Ishikawa (cell line): ENCODE results near the gene RNU6-9.
A peak's percentile ranks its signal among the peaks of the same experiment; 100 is the strongest.

Experiments used
- CEBPB ChIP-seq: IDR thresholded peaks from 2 replicates; pipeline ENCODE4 v1.6.1; 2012
- CREB1 ChIP-seq: IDR thresholded peaks from 2 replicates; pipeline ENCODE4 v1.6.1; 2012; ENCODE audit warnings: low read depth
- EGR1 ChIP-seq: IDR thresholded peaks from 2 replicates; pipeline ENCODE4 v1.6.1; 2012
- EP300 ChIP-seq: IDR thresholded peaks from 2 replicates; pipeline ENCODE4 v1.6.1; 2012; ENCODE audit warnings: borderline replicate concordance
- FOXM1 ChIP-seq: IDR thresholded peaks from 2 replicates; pipeline ENCODE4 v1.6.1; 2012; ENCODE audit warnings: low read depth, borderline replicate concordance
- NFIC ChIP-seq: IDR thresholded peaks from 2 replicates; pipeline ENCODE4 v1.6.1; 2012
- RAD21 ChIP-seq: IDR thresholded peaks from 2 replicates; pipeline ENCODE4 v1.6.1; 2012; ENCODE audit warnings: low read depth
- TAF1 ChIP-seq: IDR thresholded peaks from 2 replicates; pipeline ENCODE4 v1.6.1; 2012; ENCODE audit warnings: low read depth, mild to moderate bottlenecking
- TCF12 ChIP-seq: IDR thresholded peaks from 2 replicates; pipeline ENCODE4 v1.6.1; 2012; ENCODE audit warnings: low read depth
- TEAD4 ChIP-seq: IDR thresholded peaks from 2 replicates; pipeline ENCODE4 v1.6.1; 2012
- YY1 ChIP-seq: IDR thresholded peaks from 2 replicates; pipeline ENCODE4 v1.6.1; 2012; ENCODE audit warnings: low read depth
- ZBTB7A ChIP-seq: IDR thresholded peaks from 2 replicates; pipeline ENCODE4 v1.6.1; 2012; ENCODE audit warnings: low read depth
- TF ChIP-seq, protein P1 (sequence below): IDR thresholded peaks from 2 replicates; pipeline ENCODE4 v1.6.1; 2012
- TF ChIP-seq, protein P2 (sequence below): IDR thresholded peaks from 2 replicates; pipeline ENCODE4 v1.6.1; 2012; ENCODE audit warnings: low read depth, mild to moderate bottlenecking
- TF ChIP-seq, protein P3 (sequence below): IDR thresholded peaks from 2 replicates; pipeline ENCODE4 v1.6.1; 2012

RNU6-9 gene

DNA sequence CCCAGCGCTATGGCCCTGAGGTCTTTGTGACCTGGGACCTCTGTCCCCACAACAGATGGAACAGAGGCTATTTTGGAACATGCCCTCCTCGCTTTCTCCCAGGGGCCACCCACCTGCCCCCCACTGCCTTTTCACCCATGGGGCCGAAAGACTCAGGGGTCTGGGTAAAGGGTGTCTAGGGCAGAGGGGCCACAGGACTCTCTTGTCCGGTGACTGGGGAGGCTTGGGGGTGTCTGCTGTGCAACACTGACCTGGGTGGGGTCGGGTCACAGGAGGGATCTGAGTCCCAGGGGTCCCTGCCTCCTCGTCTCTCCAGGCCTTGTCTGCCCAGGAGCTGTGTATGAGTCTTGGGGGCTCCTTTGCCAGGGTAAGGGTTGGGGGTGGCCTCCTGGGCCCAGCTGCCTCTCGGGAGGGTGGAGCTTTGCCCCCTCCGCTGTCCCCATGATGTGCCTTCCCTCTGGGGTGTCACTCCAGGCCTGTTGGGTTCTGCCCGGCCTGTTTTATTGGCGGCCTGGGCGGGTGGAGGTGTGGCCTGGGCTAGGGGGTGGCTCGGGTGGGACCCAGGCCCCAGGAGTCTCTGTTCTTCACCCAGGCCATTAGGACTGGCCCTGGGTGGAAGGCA, 34.6 kb downstream of the RNU6-9 start:
- TF ChIP-seq FOXM1: no peak
- no peak for TF ChIP-seq ZBTB7A
- no peak for TF ChIP-seq TCF12
- no peak for TF ChIP-seq CEBPB
- TF ChIP-seq CREB1: no peak
- TF ChIP-seq TEAD4: no peak
- TF ChIP-seq, protein P1, sequence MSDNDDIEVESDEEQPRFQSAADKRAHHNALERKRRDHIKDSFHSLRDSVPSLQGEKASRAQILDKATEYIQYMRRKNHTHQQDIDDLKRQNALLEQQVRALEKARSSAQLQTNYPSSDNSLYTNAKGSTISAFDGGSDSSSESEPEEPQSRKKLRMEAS: no peak
- no peak for TF ChIP-seq EP300
- no peak for TF ChIP-seq NFIC
- TF ChIP-seq RAD21: no peak
- TF ChIP-seq, protein P2, sequence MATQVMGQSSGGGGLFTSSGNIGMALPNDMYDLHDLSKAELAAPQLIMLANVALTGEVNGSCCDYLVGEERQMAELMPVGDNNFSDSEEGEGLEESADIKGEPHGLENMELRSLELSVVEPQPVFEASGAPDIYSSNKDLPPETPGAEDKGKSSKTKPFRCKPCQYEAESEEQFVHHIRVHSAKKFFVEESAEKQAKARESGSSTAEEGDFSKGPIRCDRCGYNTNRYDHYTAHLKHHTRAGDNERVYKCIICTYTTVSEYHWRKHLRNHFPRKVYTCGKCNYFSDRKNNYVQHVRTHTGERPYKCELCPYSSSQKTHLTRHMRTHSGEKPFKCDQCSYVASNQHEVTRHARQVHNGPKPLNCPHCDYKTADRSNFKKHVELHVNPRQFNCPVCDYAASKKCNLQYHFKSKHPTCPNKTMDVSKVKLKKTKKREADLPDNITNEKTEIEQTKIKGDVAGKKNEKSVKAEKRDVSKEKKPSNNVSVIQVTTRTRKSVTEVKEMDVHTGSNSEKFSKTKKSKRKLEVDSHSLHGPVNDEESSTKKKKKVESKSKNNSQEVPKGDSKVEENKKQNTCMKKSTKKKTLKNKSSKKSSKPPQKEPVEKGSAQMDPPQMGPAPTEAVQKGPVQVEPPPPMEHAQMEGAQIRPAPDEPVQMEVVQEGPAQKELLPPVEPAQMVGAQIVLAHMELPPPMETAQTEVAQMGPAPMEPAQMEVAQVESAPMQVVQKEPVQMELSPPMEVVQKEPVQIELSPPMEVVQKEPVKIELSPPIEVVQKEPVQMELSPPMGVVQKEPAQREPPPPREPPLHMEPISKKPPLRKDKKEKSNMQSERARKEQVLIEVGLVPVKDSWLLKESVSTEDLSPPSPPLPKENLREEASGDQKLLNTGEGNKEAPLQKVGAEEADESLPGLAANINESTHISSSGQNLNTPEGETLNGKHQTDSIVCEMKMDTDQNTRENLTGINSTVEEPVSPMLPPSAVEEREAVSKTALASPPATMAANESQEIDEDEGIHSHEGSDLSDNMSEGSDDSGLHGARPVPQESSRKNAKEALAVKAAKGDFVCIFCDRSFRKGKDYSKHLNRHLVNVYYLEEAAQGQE: no peak
- TF ChIP-seq EGR1: no peak
- TF ChIP-seq TAF1: no peak
- TF ChIP-seq, protein P3, sequence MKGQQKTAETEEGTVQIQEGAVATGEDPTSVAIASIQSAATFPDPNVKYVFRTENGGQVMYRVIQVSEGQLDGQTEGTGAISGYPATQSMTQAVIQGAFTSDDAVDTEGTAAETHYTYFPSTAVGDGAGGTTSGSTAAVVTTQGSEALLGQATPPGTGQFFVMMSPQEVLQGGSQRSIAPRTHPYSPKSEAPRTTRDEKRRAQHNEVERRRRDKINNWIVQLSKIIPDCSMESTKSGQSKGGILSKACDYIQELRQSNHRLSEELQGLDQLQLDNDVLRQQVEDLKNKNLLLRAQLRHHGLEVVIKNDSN: no peak
- TF ChIP-seq YY1: no peak

DNA sequence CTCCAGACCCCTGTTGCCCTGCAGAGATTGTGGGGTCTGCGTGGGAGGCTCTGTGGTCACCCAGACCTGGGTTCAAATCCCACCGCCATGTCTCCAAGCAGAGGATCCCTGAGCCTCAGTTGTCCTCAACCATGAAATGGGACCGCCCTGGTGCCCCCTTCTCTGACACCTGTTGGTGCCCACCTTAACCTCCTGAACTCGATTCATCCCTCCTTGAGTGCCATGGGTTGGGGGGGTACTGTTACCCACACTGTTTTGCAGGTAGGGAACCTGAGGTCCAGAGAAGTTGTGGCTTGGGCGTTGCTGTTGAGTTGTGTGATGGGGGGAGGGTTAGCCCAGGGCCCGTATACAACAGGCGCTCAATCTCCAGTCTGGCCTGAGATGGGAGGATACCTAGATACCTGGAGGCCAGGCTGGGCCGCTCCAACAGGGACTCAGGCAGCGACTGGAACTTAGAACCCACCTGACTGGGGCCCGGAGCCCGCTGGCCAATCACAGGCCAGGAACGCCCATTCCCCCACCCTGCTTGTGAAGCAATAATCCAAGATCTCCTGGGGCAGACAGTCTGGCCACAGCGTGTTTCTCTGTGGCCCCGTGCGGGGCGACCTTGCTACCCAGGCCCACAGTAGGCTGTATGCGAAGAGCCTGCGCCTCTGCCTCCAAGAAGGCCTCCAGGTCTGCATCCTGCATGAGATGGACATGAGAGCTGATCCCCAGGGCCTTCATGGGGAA, 35.4 kb downstream of the RNU6-9 start:
- TF ChIP-seq ZBTB7A (peak; percentile 54), CREB1 (no peak), CEBPB (peak; percentile 92), TEAD4 (no peak), TCF12 (no peak), NFIC (no peak), FOXM1 (no peak), RAD21 (no peak)
- TF ChIP-seq, protein P3: peak; percentile 64
- TF ChIP-seq, protein P2: no peak
- TF ChIP-seq, protein P1: no peak

DNA sequence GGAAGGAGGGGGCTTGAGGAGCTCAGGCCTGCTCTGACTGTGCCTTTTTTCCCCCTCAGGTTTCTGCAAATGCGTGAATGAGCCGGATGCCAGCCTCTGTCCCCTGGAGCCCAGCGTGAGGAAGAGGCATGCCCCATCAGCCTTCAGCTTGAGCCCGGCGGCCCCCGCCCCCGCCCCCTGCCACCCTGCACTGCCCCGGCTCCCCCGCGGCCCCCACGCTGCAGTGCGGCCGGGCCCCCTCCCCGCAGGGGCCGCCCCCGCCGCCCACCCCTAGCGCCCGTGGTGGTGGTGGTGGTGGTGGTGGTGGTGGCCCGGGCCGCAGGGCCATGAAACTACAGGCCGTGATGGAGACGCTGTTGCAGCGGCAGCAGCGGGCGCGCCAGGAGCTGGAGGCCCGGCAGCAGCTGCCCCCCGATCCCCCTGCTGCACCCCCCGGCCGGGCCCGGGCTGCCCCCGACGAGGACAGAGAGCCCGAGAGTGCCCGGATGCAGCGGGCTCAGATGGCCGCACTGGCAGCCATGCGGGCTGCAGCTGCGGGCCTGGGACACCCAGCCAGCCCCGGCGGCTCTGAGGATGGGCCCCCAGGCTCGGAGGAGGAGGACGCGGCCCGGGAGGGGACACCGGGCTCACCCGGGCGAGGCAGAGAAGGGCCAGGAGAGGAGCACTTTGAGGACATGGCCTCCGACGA, 36.1 kb downstream of the RNU6-9 start:
- TF ChIP-seq ZBTB7A: no peak
- no peak for TF ChIP-seq RAD21
- TF ChIP-seq YY1: no peak
- TF ChIP-seq TAF1: no peak
- no peak for TF ChIP-seq EGR1

- TF ChIP-seq EP300: no peak
- TF ChIP-seq TAF1: no peak
- TF ChIP-seq, protein P3: no peak
- no peak for TF ChIP-seq EGR1
- no peak for TF ChIP-seq NFIC
- no peak for TF ChIP-seq ZBTB7A
These were observed 36.6 kb downstream of the RNU6-9 start for GRCh38 chr19:929891-930258.

GRCh38 chr19:931860-932647, 38.8 kb downstream of the RNU6-9 start:
- no peak for TF ChIP-seq YY1
- no peak for TF ChIP-seq TAF1
- TF ChIP-seq RAD21: no peak
- TF ChIP-seq FOXM1: no peak
- no peak for TF ChIP-seq EGR1
- TF ChIP-seq TCF12: no peak
- TF ChIP-seq, protein P2: no peak
- no peak for TF ChIP-seq TEAD4
- TF ChIP-seq CREB1: no peak
- TF ChIP-seq ZBTB7A: no peak
- TF ChIP-seq EP300: no peak
- no peak for TF ChIP-seq NFIC
- TF ChIP-seq, protein P1: no peak
- TF ChIP-seq CEBPB: no peak
- TF ChIP-seq, protein P3: no peak
